HL-60/S4 (cell line): ENCODE results near the gene IZUMO4.
"Not testable (repeated sequence)": the region's sequence is repeated elsewhere in the genome, so short reads cannot be mapped to it uniquely, and the experiment has no call there.

ENCODE experiments used
- in situ Hi-C: fragments of 300-500 bp; cut with MboI; formaldehyde crosslinking; loops from 2 replicates; pipeline ENCODE4 v1.14.3; 2022; ENCODE audit warnings: low sequenced_read_pairs

The IZUMO4 gene

GRCh38 chr19:2080336-2080988, 16.3 kb upstream of the IZUMO4 start:
- in situ Hi-C loops = no loop called here

DNA sequence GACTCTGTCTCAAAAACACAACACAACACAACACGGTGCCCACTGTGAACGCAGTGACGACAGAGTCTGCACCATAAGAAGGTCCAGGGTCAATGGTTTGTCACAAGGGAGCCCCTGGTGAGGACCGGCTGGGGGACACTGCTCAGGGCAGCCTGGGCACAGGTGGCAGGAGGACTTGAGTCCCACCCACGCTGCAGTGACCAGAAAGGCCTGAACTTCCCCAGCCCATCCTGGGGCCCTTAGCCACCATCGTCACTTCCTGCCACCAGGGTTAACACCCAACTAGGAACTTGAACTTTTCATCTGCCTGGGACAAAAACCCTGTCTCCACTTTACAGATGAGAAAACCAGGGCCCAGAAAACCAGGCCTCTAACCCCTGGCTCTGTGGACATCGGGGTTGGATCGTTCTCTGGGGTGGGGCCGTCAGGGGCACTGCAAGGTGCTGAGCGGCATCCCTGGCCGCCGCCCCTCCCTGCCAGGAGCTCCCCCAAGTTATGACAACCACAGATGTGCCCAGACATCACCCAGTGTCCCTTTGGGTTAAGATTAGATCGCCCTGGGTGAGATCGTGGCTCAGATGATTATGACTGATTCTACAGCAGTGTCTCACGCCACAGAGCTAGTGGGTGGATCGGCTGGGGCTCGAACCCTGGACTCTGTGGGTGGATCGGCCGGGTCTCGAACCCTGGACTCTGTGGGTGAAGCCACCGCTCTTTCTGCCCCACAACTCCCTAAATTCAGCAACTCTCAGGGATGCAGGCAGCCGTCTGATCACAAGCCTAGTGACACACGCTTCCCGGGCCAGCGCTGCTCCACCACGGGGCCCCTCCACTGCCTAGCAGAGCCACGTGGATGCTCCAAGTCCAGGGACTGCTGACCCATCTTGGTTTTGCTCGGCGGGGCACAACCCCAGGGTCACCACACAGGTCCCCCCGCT, 14.6 kb upstream of the IZUMO4 start:
- in situ Hi-C loops = no loop called here

DNA sequence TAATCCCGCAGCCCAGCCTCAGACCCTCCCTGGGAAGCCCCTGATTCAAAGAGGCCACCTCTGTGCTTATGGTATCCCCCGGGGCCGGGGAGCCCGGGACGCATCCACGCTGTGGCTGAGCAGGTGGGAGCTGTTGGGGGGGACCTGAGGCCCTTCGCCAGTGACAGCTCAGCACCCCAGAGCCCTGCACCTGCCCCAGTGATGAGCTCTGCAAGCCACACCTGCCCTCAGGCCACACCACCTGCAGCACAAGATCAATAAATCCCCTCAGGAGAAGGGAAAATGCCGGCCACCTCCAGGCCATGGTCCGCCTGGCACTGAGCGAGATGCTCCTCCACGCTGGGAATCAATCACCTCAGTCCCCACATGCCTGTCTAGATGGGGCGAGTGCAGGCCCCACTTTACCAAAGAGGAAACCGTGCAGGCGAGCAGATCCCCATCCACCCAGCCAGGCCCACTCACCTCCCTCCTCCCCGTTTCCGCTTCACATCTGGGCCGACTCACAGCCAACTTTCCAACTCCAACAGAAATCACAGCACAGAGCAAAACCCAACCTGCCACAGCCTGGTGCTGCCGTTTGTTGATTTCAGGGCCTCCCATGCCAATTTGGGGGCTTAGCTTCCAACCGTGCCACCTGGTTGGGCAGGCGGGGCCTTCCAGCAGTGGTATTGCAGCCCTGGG, 13.4 kb upstream of the IZUMO4 start:
- in situ Hi-C loops = no loop called here

- in situ Hi-C loops = no loop called here
Observed at GRCh38 chr19:2084993-2085720, 11.6 kb upstream of the IZUMO4 start.

DNA sequence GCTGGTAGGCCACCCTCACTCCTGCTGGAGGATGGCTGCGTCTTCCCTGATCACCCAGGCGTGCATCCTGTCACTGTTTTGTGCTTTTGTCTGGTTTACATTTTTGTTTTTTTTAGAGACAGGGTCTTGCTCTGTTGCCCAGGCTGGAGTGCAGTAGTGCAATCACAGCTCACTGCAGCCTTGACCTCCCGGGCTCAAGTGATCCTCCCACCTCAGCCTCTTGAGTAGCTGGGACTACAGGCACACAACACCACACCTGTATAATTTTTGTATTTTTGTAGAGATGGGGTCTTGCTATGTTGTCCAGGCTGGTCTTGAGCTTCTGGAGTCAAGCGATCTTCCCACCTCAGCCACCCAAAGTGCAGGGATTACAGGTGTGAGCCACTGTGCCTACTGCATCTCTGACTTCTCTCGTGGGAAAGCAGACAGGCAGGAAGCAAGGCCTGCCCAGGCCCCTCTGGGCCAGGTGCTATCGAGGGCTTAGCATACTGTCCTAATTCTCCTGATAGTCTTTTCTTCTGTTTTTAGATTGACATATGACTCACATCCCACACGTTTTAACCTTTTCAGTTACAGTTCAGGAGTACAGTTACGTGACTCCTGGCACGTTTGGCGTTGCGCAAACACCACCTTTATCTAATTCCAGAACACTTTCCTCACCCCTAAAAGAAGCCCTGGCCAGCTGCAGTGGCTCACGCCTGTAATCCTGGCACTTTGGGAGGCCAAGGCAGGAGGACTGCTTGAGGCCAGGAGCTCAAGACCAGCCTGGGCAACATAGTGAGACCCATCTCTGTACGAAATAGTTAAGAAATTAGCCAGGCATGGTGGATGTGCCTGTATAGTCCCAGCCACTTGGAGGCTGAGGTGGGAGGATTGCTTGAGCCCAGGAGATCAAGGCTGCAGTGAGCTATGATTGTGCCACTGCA, 9.8 kb upstream of the IZUMO4 start:
- in situ Hi-C loops = not testable (repeated sequence)

DNA sequence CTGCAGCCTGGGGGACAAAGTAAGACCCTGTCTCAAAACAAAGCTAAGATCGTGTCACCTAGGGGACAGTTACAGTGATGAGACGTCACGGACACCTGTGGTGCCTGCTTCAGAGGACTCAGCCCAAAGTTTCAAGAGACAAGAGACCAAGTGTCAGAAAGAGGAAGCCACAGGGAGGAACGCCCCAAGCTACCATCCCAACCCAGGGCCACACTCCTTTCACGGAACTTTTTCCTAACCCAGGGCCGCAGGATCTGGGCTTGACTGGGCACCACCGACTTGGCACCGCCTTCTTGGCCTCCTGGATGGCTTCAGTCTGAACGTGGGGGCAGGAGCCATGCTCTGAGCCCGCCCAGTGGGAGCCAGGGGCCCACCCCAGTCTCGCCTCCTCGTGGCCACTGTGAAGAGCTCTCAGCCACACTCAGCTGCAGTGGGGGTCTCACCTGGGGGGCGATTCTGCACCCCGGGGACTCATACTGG, 9.1 kb upstream of the IZUMO4 start:
- in situ Hi-C loops = no loop called here

GRCh38 chr19:2089001-2089711, 7.6 kb upstream of the IZUMO4 start:
- in situ Hi-C loops = no loop called here

DNA sequence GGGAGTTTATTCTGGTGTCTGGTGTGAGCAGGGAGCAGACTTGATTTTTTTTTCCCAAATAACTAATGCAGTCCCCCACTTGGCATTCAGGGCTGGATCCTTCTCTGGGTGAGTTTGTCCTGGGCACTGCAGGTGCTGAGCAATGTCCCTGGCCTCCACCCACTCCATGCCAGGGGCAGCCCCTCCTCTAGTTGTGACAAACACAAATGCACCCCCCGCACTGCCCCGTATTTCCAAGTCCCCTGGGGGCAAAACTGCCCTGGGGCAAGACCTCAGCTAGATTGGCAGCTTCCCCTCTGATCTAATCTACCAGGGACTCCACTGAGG, 7.0 kb upstream of the IZUMO4 start:
- in situ Hi-C loops = no loop called here

GRCh38 chr19:2091926-2092525, 4.7 kb upstream of the IZUMO4 start:
- in situ Hi-C loops = not testable (repeated sequence)

DNA sequence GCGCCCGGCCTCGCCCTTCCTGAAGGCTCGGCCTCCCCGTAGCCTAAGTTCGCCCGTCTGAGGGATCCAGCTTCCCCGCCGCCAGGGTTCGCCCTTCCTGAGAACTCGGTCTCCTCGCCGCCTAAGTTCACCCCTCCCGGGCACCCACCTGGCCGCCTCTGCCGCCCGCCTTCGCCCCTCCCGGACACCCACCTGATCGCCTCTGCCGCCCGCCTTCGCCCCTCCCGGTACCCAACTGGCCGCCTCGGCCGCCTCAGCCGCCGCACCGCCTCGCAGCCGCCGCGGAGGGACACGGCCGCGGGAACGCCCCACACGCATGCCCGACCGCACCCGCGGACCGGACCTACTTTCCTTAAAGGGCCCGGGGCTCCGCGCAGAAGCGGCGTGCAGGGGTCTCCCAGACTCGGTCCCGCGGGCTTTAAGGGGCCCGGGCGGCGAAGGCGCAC, 658 bp upstream of the IZUMO4 start, which contains the start of gene MOB3A:
Gene MOB3A (minus strand): TSS at position 293 of the 446 bp plus-strand sequence. CDS start 17,766 bp downstream, outside the sequence.
- in situ Hi-C loops = no loop called here

- in situ Hi-C loops = no loop called here
Observed at GRCh38 chr19:2097203-2097885, 629 bp downstream of the IZUMO4 start.

- in situ Hi-C loops = no loop called here
Observed at GRCh38 chr19:2097886-2098327, 1.2 kb downstream of the IZUMO4 start.

DNA sequence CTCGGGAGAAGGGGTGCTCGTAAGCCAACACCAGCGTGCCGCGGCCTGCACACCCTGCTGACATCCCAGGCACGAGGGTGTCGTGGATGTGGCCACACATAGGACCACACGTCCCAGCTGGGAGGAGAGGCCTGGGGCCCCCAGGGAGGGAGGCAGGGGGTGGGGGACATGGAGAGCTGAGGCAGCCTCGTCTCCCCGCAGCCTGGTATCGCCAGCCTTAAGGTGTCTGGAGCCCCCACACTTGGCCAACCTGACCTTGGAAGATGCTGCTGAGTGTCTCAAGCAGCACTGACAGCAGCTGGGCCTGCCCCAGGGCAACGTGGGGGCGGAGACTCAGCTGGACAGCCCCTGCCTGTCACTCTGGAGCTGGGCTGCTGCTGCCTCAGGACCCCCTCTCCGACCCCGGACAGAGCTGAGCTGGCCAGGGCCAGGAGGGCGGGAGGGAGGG, 2.4 kb downstream of the IZUMO4 start:
- in situ Hi-C loops = no loop called here

DNA sequence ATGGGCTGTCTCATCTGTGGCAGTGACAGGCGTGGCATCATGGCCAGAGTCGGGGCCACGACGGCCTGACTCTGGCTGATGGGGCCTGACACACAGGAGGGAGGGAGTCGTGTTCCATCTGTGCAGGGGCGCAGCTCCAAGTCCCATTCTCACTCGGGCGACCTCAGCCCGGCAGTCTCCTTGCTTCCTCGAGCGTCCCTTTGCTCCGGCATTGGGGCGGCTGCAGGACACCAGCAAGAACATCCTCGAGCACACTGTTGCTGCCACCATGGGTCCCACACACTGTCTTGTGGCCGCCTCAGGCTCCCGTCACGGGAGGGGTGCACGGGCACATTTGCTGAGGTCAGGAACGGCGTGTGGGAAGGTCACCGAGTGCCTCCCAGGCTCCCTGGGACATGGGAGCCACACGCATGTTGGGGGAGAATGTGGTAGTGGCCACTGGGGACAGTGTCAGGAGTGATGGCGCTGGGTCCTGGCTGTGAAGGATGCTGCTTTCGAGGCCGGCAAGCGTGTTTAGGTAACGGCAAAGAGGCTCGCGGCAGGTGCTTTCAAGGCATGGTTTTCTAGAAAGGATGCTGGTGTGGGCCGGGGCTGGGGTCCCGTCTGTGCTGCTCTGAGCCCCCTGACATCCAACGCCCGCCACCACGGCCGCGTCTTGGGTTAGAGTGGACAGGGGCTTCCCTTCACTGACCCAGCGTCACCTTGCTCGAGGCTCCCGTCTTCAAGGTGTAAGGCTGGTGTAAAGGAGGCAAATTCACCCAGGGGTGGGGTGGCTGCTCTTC, 3.4 kb downstream of the IZUMO4 start:
- in situ Hi-C loops = no loop called here

GRCh38 chr19:2100719-2101061, 4.0 kb downstream of the IZUMO4 start:
- in situ Hi-C loops = no loop called here

DNA sequence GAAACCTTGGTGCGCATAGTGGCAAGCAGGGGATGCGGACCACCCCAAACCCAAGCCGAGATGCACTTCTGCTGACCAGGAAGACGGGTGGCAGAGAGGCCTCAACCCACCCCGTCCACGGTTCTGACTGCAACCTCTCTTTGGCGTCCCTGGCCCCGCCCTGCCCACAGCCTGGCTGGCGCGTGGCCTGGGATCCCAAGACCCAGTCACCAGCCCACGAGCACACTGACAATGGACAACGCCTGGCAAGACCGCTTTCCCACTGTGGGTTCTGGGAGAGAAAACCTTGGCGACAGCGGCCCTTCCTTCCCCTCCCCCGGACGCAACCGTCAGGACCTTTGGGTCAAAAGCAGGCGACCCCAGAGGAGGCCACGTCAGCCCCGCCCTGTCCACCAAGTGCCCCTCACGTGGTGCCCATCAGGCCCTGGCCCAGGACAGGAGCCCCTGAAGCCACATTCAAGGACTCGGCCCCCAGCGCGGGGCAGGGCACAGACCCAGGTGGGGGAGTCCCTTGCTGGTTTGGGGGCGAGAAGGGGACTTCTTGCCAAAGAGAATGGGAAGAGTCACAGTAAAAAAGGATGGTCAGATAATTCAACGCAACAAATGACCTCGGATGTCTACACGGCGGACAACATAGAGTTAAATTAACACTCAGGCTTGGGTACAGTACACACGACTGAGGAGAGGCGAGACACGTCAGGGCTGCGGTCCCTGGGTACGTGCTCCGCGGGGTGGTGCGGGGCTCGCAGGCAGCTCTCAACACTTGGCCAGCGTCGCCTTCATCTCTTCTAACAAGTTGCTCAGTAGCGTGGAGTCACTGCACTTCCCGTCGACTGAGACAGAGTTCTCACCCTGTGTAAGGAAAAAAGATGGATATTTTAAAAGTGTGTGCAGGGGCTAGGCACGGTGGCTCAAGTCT, 5.0 kb downstream of the IZUMO4 start:
- in situ Hi-C loops = no loop called here
